Skeletal muscle tissue (tissue), 4 donors: ENCODE data around the gene ZNF260. TPM values are rescaled to one million over a fixed set of nuclear protein-coding genes. Genes with fewer than 3 reads are reported as not detected.

Experiments
- H3K27ac ChIP-seq: one replicate; pipeline ENCODE4 v1.7.0; 2013; ENCODE audit warnings: mild to moderate bottlenecking, low read depth, low read length, inconsistent platforms
- H3K27me3 ChIP-seq, 3 donors: one replicate each; pipeline ENCODE4 v1.7.0; 2013; ENCODE audit warnings: low read length in 3 of 3; ENCODE audit not compliant: control insufficient read depth in 3 of 3, insufficient read depth in 3 of 3
- H3K36me3 ChIP-seq, 3 donors: one replicate each; pipeline ENCODE4 v1.7.0; 2013; ENCODE audit warnings: low read length in 3 of 3; ENCODE audit not compliant: control insufficient read depth in 3 of 3, insufficient read depth in 3 of 3
- H3K4me1 ChIP-seq, 3 donors: one replicate each; pipeline ENCODE4 v1.7.0; 2013; ENCODE audit warnings: low read length in 3 of 3, mild to moderate bottlenecking in 3 of 3; ENCODE audit not compliant: control insufficient read depth in 3 of 3, insufficient read depth in 3 of 3
- H3K4me3 ChIP-seq, 3 donors: one replicate each; pipeline ENCODE4 v1.7.0; 2013; ENCODE audit warnings: low read length in 3 of 3
- H3K9ac ChIP-seq, 3 donors: one replicate each; pipeline ENCODE4 v1.7.0; 2013; ENCODE audit warnings: low read length in 3 of 3, mild to moderate bottlenecking in 3 of 3, moderate library complexity in 2 of 3, low read depth in 1 of 3
- H3K9me3 ChIP-seq, 3 donors: one replicate each; pipeline ENCODE4 v1.7.0; 2013; ENCODE audit warnings: low read length in 3 of 3; ENCODE audit not compliant: control insufficient read depth in 3 of 3
- total RNA-seq: library from RNA; depleted of rRNA; stranded (reverse); fragments of >200 nt; gene quantifications from one replicate; pipeline ENCODE4 v1.2.3, GENCODE V29; 2014
- donor health status: Osteomylitis.

The ZNF260 gene
- total RNA-seq = 7.3 TPM

DNA sequence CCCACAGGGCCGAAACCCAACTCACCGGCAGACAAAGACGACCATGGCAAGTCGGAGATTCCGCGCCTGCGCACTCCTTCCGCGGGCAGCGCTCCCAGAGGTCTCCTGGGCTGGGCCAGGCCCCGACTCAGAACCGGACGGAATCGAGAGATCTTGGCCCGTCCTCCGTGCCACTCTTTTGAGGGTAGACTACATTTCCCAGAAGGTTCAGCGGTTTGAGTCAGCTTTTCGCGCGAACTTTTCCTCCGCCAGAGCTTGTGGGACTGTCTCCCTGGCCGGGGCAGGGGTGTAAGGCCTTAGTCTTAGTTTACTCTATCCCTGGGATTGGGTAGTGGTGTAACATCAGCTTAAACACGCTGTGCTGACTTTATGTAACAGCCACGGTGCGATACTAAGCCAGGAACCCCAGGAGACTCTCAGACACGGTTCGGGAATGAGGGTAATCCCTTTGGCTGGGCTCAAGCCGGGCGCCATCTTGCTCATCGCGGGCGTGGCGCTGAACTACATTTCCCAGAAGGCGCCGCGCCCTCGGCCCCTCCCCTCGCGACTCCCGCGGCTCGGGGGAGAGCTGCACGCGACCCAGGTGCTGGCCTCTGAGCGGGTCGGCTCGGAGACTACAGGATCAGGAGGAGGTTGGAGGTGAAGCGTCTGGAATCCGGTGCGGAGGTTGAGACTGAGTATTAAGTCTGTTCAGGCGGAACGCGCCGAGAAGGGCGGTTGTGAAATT lies at the start of gene ZNF260:
TSS of gene ZNF260 (minus strand) at position 78 of the 727 bp plus-strand sequence. CDS start 13,033 bp downstream, outside the sequence.
- H3K9me3 ChIP-seq = peaks cover 0 to 7% (median 2%) of the 10 kb centered on the region in 3 donors
- H3K4me1 ChIP-seq = peaks cover 7 to 19% (median 11%) of the 10 kb centered on the region in 3 donors
- H3K4me3 ChIP-seq = peak within 1 kb of the TSS; percentile 82 to 100 (median 85)
- H3K9ac ChIP-seq = peak within 1 kb of the TSS; percentile 93 to 95 (median 95)
- peaks cover 11 to 14% (median 12%) of the 10 kb centered on the region in 3 donors for H3K36me3 ChIP-seq
- no peaks in the 10 kb centered on the region for H3K27me3 ChIP-seq
- H3K27ac ChIP-seq = peak within 1 kb of the TSS; percentile 91

DNA sequence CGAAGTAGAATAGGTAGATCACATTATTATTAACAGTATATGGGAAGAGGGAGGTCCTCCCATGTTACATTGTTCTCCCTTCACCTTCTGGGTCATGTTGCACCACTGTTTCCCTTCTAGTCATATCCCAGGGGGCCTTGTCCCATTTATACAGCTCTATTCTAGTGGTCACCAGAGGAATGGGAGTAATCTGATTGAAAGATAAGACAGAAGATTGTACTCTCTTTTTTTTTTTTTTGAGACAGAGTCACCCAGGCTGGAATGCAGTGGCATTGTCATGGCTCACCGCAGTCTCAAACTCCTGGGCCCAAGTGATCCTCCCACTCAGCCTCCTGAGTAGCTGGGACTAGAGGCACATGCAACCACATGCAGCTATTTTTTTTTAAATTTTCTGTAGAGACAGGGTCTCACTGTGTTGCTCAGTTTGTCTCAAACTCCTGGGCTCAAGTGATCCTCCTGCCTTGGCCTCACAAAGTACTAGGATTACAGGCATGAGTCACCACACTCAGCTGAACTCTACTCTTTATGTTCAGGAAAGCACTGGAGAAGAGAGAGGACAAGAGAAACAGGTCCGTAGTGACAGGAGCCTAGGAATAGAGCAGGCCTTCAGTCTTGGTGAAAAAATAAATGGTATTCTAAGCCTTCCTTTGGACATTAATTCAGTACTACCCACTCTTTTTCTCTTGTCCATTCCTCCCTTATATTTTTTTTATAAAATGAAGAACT lies 49.4 kb upstream of the ZNF260 start:
- no peak overlapping the region for H3K4me3 ChIP-seq

DNA sequence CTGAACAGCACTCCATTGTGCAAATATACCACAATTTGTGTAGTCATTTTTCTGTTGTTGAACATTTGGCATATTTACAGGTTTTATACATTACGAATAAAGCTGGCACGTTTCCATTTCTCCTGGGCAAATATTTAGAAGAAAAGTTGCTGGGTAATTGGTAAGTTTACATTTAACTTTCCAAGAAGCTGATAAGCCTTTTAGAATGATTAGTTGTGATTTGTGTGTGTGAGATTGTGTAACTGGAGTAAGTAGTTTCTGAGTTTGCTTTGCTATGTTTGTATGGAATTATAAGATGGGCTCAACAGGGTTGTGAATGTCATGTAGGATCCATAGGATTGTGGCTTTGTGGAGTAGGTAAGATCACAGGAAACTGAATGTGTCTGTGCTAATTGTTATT lies 46.7 kb upstream of the ZNF260 start:
- Histone ChIP-seq H3K27ac (no peak overlapping the region), H3K9ac (no peak overlapping the region), H3K9me3 (peaks cover 0 to 6% (median 4%) of the 10 kb centered on the region in 3 donors), H3K36me3 (peaks cover 24 to 30% (median 26%) of the 10 kb centered on the region in 3 donors), H3K4me1 (peaks cover 13 to 15% (median 14%) of the 10 kb centered on the region in 3 donors), H3K4me3 (peak overlapping the region; percentile 99 to 100 (median 99)), H3K27me3 (no peaks in the 10 kb centered on the region)

More for the DNA sequence above, 49.4 kb upstream of the ZNF260 start:
- Histone ChIP-seq H3K36me3 (peaks cover 28 to 40% (median 36%) of the 10 kb centered on the region in 3 donors), H3K27ac (no peak overlapping the region), H3K27me3 (no peaks in the 10 kb centered on the region), H3K4me1 (peaks cover 10 to 11% (median 10%) of the 10 kb centered on the region in 3 donors), H3K9me3 (peaks cover 4 to 6% (median 4%) of the 10 kb centered on the region in 3 donors), H3K9ac (no peak overlapping the region)

DNA sequence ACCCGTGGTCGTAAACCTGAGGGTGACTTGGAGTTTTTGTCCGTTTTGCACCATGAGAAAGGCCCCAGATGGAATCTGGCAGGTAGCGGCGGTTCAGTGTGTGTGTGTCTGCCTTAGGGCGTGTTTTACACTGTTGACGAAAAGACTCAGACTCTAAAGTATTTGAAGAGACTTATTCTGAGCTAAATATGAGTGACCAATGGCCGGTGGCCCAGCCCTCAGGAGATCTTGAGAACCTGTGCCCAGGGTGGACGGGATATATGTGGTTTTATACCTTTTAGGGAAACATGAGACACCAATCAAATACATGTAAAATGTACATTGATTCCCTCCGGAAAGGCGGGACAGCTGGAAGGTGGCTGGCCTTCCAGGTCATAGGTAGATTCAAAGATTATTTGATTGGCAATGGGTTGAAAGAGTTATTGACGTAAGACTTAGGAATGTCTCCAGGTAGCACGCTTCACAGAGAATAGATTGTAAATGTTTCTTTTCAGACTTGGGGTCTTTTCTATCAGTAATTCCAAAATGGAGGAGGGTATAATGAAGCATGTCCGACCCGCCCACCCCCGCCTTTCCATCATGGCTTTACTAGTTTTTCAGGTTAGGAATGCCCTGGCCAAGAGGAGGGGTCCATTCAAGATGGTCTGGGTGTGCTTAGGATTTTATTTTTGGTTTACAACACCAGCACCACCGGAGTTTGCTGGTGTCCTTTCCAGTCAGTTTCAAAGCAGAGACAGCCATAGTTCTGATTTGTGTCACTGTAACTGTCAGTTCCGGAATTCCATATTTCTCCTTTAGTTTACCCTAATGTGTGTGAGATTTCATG lies 46.0 kb upstream of the ZNF260 start:
- peaks cover under 1 to 2% (median under 1%) of the 10 kb centered on the region in 3 donors for H3K9me3 ChIP-seq
- peak overlapping the region; percentile 99 to 100 (median 99) for H3K4me3 ChIP-seq
- H3K27ac ChIP-seq = peak overlapping the region; percentile 84
- peak overlapping the region; percentile 89 to 96 (median 95) for H3K9ac ChIP-seq
- H3K4me1 ChIP-seq = peaks cover 13 to 15% (median 14%) of the 10 kb centered on the region in 3 donors
- H3K36me3 ChIP-seq = peaks cover 24 to 29% (median 27%) of the 10 kb centered on the region in 3 donors
- H3K27me3 ChIP-seq = no peaks in the 10 kb centered on the region

DNA sequence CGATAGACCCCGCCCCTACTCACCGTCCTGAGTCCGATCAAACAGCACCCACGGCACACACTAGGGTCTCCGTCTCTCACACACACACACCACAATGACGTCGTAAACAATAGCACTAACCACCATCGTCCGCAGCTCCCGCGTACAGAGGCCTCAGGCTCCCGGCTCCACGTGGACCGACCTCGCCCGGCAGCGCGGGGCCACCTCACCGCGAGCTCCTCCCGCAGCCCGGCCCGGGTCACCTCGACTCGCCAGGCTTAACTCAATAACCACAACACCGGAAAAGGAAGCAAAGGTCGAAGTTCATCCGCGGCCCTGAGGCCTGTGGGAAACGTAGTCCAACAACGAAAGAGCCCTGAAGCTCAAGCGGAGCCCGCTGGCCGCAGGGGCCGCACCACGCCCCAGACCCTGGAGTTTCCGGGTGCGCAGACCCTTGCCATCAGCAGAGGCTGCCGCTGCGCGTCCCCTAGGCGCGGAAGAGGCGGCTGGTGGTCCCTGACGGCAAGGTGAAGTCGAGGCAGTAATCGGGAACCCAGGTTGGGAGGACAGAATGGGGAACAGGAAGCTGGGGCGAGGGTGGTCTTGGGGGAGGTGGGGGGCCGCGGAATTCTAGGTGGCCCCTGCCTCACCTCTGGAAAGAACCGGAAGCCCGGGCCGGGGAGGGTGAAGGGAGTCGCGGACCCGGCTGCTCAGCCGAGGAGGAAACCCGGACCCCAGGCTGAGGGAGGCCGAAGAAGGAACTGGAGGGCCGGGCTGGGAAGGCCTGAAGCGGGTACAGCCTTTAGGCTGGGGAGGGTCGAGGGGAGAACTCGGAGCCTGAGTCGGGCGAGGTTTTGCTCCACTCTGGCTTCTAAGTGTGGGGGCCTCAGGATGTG lies 45.2 kb upstream of the ZNF260 start, which contains the start of gene ZNF529:
TSS of gene ZNF529 (minus strand) at position 273 of the 875 bp plus-strand sequence. CDS start 946 bp downstream, outside the sequence.
- Histone ChIP-seq H3K4me3 (peak within 1 kb of the TSS; percentile 99 to 100 (median 99)), H3K9ac (peak within 1 kb of the TSS; percentile 89 to 96 (median 95)), H3K27ac (peak within 1 kb of the TSS; percentile 84), H3K36me3 (peaks cover 27 to 32% (median 28%) of the 10 kb centered on the region in 3 donors), H3K4me1 (peaks cover 13 to 15% (median 14%) of the 10 kb centered on the region in 3 donors), H3K9me3 (peaks cover 3 to 6% (median 5%) of the 10 kb centered on the region in 3 donors), H3K27me3 (no peaks in the 10 kb centered on the region)

DNA sequence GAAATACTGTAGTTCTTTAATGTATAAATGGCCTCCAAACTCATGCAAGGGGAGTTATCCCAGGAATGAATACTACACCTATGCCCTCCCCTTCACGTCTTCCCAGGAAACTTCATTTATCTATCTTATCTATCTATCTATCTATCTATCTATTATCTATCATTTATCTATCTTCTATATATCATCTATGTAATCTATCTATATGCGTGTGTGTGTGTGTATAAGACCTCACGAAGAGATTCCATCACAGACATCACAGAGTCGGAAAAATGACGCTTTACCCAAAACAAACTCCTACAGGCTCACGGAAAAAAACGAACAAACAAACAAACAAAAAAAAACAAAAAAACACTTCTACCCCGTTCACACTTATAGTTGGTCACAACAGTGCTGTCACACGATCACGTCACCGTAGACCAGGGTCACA lies 44.5 kb upstream of the ZNF260 start:
- H3K9ac ChIP-seq = peak overlapping the region; percentile 89 to 96 (median 95)
- peaks cover 13 to 15% (median 14%) of the 10 kb centered on the region in 3 donors for H3K4me1 ChIP-seq
- peaks cover 5 to 6% (median 6%) of the 10 kb centered on the region in 3 donors for H3K9me3 ChIP-seq
- H3K4me3 ChIP-seq = peak overlapping the region; percentile 99 to 100 (median 99)
- peaks cover 31 to 34% (median 32%) of the 10 kb centered on the region in 3 donors for H3K36me3 ChIP-seq
- H3K27me3 ChIP-seq = no peaks in the 10 kb centered on the region
- peak overlapping the region; percentile 84 for H3K27ac ChIP-seq

DNA sequence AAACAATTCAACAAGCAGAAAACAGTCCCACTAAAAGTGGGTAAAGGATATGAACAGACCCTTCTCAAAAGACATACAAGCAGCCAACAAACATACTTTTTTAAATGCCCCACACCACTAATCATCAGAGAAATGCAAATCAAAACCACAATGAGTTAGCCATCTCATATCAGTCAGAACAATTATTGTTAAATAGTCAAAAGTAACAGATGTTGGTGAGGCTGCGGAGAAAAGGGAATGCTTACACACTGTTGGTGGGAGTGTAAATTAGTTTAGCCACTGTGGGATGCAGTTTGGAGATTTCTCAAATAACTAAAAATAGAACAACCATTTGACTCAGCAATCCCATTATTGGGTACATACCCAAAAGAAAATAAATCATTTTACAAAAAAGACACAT lies 36.3 kb upstream of the ZNF260 start:
- no peak overlapping the region for H3K9ac ChIP-seq
- H3K36me3 ChIP-seq = peaks cover 37 to 48% (median 40%) of the 10 kb centered on the region in 3 donors
- peaks cover 17 to 45% (median 26%) of the 10 kb centered on the region in 3 donors for H3K9me3 ChIP-seq
- H3K27me3 ChIP-seq = no peaks in the 10 kb centered on the region
- H3K4me1 ChIP-seq = no peaks in the 10 kb centered on the region
- no peak overlapping the region for H3K4me3 ChIP-seq
- no peak overlapping the region for H3K27ac ChIP-seq

DNA sequence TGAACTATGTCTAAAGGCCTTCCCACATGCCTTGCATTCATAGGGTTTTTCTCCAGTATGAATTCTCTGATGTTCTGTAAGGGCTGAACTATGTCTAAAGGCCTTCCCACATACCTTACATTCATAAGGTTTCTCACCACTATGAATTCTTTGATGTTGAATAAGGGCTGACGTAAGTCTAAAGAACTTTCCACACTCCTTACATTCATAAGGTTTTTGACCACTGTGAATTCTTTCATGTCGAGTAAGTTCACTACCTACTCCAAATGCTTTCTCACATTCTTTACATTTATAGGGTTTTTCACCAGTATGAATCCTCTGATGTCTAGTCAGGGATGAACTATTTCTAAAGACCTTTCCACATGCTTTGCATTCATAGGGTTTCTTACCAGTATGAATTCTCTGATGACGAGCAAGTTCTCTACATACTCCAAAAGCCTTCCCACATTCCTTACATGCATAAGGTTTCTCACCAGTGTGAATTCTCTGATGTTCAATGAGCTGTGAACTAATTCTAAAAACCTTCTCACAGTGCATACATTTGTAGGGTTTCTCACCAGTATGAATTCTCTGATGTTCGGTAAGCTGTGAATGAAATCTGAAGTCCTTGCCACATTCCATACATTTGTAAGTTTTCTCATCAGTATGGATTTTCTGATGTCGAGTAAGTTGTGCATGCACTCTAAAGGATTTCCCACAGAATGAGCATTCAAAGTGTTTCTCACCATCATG lies 19.1 kb upstream of the ZNF260 start:
- H3K27me3 ChIP-seq = no peaks in the 10 kb centered on the region
- H3K36me3 ChIP-seq = peaks cover 69 to 78% (median 75%) of the 10 kb centered on the region in 3 donors
- H3K9me3 ChIP-seq = peaks cover 43 to 80% (median 52%) of the 10 kb centered on the region in 3 donors
- no peaks in the 10 kb centered on the region for H3K4me1 ChIP-seq
- no peak overlapping the region for H3K9ac ChIP-seq
- no peak overlapping the region for H3K27ac ChIP-seq
- H3K4me3 ChIP-seq = peak overlapping the region in 2 of 3 donors; percentile 43 to 45
